HG02798 (cell line): ENCODE data around the gene GPAT3.

ENCODE experiments used
- ATAC-seq: cut with Tn5 transposase; IDR thresholded peaks from one replicate; pipeline ENCODE4 v1.9.1; 2021; ENCODE audit warnings: mild to moderate bottlenecking; ENCODE audit not compliant: unreplicated experiment, poor library complexity

The GPAT3 gene

GRCh38 chr4:83631066-83631465 lies 95.2 kb downstream of the GPAT3 start:
- no peak for ATAC-seq

- no peak for ATAC-seq
Measured at GRCh38 chr4:83636930-83637329, 101.0 kb downstream of the GPAT3 start.

- peak; percentile 85 for ATAC-seq
Measured at GRCh38 chr4:83639849-83640493, 104.1 kb downstream of the GPAT3 start.

- ATAC-seq: no peak
Measured at GRCh38 chr4:83643036-83643435, 107.1 kb downstream of the GPAT3 start.

- peak; percentile 77 for ATAC-seq
Measured at GRCh38 chr4:83644677-83645659, 109.1 kb downstream of the GPAT3 start.

- no peak for ATAC-seq
Measured at GRCh38 chr4:83646538-83647239, 110.8 kb downstream of the GPAT3 start.

GRCh38 chr4:83651846-83652245 lies 115.9 kb downstream of the GPAT3 start:
- ATAC-seq: no peak
